ENCODE measurements around the gene ASPSCR1. TPM values are rescaled to one million over a fixed set of nuclear protein-coding genes. Genes with fewer than 3 reads are reported as not detected.

Gene ASPSCR1
- total and polyA plus RNA-seq, 2 of the 13 experiments (the other 11 are each of a cell fraction or from before 2014, with no cell fraction given): 274 to 314 TPM

DNA sequence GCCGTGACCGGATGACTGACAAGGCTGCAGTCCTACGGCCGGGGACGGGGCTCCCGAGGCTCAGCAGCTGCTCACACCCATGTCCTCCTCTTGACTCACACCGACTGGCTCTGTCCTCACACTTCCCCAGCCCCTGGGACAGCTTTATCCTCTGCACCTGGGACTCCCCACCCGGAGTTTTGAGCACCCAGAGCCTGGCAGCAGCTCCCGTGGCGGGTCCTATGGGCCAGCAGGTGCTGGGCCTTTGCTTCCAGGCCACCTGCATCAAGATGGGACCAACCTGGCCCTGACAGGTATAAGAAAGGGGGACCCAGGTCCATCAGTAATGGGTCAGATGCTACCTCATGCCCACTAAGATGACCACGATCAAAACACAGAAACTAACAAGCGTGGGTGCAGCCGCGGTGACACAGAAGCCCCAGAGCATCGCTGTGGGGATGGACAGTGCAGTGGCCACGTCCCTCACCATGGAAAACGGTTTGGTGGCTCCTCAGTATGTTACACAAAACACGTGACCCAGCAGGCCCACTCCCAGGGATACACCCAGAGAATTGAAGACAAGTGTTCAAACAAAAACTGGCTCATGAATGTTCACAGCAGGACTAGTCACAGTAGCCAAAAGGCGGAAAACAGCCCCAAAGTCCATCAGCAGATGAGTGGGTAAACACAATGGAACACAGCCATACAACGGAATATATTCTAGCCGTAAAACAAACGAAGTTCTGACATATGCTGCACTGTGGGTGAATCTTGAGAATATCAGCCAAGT is 13.2 kb upstream of the ASPSCR1 start (continued):
- TF ChIP-seq ZNF883 (CRISPR knock-in tag; IDR thresholded peaks at IDR 0.05; ENCODE audit: not compliant biosample characterization) (no peak), NFE2 (CRISPR knock-in tag; IDR thresholded peaks at IDR 0.05) (no peak), ZNF260 (CRISPR knock-in tag; IDR thresholded peaks at IDR 0.05; ENCODE audit: borderline replicate concordance, low read depth) (no peak), NRL (CRISPR knock-in tag; IDR thresholded peaks at IDR 0.05; ENCODE audit: borderline replicate concordance) (peak; percentile 73), CBX5 (CRISPR knock-in tag; IDR thresholded peaks at IDR 0.05; ENCODE audit: borderline replicate concordance) (no peak; the same call in 1 of the 2 replicates), FIP1L1 (IDR thresholded peaks at IDR 0.05; ENCODE audit: borderline replicate concordance, insufficient read depth, low read depth, low read length) (no peak), ZNF781 (CRISPR knock-in tag; IDR thresholded peaks at IDR 0.05; ENCODE audit: borderline replicate concordance, not compliant biosample characterization) (no peak), PLSCR1 (CRISPR knock-in tag; IDR thresholded peaks at IDR 0.05; ENCODE audit: borderline replicate concordance) (no peak), ZSCAN5A (CRISPR knock-in tag; IDR thresholded peaks at IDR 0.05; ENCODE audit: borderline replicate concordance) (no peak), HDAC1 (CRISPR knock-in tag; IDR thresholded peaks at IDR 0.05) (peak; percentile 44; the same call in 1 of the 2 replicates), TOE1 (CRISPR knock-in tag; IDR thresholded peaks at IDR 0.05) (no peak), FOXP4 (CRISPR knock-in tag; IDR thresholded peaks at IDR 0.05) (peak; percentile 73), SRSF4 (IDR thresholded peaks at IDR 0.05; ENCODE audit: low read depth, low read length, poor library complexity, severe bottlenecking) (no peak), FOXO1 (CRISPR knock-in tag; IDR thresholded peaks at IDR 0.05) (peak; percentile 72; the same call in 1 of the 2 replicates), SMAD1 (CRISPR knock-in tag; IDR thresholded peaks at IDR 0.05; ENCODE audit: borderline replicate concordance, low read depth) (no peak), FOSL2 (CRISPR knock-in tag; IDR thresholded peaks at IDR 0.05) (peak; percentile 38; the same call in 1 of the 2 replicates)
- TF ChIP-seq, protein P1, sequence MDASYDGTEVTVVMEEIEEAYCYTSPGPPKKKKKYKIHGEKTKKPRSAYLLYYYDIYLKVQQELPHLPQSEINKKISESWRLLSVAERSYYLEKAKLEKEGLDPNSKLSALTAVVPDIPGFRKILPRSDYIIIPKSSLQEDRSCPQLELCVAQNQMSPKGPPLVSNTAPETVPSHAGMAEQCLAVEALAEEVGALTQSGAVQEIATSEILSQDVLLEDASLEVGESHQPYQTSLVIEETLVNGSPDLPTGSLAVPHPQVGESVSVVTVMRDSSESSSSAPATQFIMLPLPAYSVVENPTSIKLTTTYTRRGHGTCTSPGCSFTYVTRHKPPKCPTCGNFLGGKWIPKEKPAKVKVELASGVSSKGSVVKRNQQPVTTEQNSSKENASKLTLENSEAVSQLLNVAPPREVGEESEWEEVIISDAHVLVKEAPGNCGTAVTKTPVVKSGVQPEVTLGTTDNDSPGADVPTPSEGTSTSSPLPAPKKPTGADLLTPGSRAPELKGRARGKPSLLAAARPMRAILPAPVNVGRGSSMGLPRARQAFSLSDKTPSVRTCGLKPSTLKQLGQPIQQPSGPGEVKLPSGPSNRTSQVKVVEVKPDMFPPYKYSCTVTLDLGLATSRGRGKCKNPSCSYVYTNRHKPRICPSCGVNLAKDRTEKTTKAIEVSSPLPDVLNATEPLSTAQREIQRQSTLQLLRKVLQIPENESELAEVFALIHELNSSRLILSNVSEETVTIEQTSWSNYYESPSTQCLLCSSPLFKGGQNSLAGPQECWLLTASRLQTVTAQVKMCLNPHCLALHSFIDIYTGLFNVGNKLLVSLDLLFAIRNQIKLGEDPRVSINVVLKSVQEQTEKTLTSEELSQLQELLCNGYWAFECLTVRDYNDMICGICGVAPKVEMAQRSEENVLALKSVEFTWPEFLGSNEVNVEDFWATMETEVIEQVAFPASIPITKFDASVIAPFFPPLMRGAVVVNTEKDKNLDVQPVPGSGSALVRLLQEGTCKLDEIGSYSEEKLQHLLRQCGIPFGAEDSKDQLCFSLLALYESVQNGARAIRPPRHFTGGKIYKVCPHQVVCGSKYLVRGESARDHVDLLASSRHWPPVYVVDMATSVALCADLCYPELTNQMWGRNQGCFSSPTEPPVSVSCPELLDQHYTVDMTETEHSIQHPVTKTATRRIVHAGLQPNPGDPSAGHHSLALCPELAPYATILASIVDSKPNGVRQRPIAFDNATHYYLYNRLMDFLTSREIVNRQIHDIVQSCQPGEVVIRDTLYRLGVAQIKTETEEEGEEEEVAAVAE (CRISPR knock-in tag; IDR thresholded peaks at IDR 0.05; ENCODE audit: borderline replicate concordance): 0 out of 2 replicates have a peak, but pooled peaks have one; percentile 64
